Measurements from ENCODE around the gene SLC2A8. TPM values are rescaled to one million over a fixed set of nuclear protein-coding genes. Genes with fewer than 3 reads are reported as not detected.

Gene SLC2A8
- polyA plus RNA-seq, 3 donors from 2014 or later, result 11.2 to 14.5 (median 12.7) TPM

DNA sequence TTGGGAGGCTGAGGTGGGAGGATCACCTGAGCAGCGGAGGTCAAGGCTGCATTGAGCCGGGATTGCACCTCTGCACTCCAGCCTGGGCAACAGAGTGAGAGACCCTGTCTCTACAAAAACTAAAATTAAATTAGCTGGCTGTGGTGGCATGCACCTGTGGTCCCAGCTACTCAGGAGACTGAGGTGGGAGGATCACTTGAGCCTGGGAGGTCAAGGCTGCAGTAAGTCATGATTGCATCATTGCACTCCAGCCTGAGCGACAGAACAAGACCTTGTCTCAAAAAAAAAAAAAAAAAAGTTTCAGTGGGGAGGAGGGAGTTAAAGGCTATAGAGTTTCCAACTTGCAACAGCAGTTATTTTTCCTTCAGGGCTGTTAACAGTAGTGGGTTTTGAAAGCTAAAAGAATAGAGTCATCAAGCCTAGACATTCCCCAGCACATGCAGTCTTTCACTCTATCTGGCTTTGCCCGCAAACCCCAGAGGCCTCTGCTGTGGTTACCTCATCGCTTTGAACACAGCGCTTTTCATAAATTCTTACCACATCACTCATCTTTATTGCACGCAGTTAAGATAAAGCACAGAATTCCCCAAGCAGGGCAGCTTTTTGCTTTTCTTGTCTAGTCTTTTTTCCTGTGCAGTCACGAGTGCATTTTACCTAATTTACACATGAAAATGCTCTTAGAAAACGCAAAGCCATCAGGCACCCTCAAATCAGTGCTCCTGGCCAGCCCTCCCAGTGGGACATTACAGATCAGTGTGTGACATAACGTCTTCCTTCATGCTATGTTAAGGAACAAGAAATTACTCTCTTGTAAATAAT is 8.7 kb upstream of the SLC2A8 start:
- Mint-ChIP-seq H3K27ac (peak overlapping the region; percentile 2 to 54 (median 20)), H3K4me3 (peak overlapping the region; percentile 2 to 56 (median 33)), H3K9me3 (peaks cover 0 to 1% (median 0%) of the 10 kb centered on the region in 6 donors), H3K4me1 (peaks cover 14 to 15% of the 10 kb centered on the region in 2 donors), H3K36me3 (peaks cover 0 to 5% (median 0%) of the 10 kb centered on the region in 3 donors), H3K27me3 (ENCODE audit: low read depth in 3 of 3) (peaks cover 14 to 16% (median 14%) of the 10 kb centered on the region in 3 donors)
- DNase-seq, result peak; percentile 72 to 75 (median 73)

GRCh38 chr9:127388856-127389238 is 8.1 kb upstream of the SLC2A8 start:
- no peak for DNase-seq
- H3K4me1 Mint-ChIP-seq, result peaks cover 14 to 15% of the 10 kb centered on the region in 2 donors
- peak overlapping the region in 4 of 6 donors; percentile 4 to 54 (median 36) for H3K27ac Mint-ChIP-seq
- peaks cover 14 to 16% (median 15%) of the 10 kb centered on the region in 3 donors for H3K27me3 Mint-ChIP-seq (ENCODE audit: low read depth in 3 of 3)
- peaks cover 0 to 1% (median 0%) of the 10 kb centered on the region in 6 donors for H3K9me3 Mint-ChIP-seq
- peak overlapping the region in 3 of 5 donors; percentile 26 to 56 (median 49) for H3K4me3 Mint-ChIP-seq
- peaks cover 0 to 5% (median 0%) of the 10 kb centered on the region in 3 donors for H3K36me3 Mint-ChIP-seq

DNA sequence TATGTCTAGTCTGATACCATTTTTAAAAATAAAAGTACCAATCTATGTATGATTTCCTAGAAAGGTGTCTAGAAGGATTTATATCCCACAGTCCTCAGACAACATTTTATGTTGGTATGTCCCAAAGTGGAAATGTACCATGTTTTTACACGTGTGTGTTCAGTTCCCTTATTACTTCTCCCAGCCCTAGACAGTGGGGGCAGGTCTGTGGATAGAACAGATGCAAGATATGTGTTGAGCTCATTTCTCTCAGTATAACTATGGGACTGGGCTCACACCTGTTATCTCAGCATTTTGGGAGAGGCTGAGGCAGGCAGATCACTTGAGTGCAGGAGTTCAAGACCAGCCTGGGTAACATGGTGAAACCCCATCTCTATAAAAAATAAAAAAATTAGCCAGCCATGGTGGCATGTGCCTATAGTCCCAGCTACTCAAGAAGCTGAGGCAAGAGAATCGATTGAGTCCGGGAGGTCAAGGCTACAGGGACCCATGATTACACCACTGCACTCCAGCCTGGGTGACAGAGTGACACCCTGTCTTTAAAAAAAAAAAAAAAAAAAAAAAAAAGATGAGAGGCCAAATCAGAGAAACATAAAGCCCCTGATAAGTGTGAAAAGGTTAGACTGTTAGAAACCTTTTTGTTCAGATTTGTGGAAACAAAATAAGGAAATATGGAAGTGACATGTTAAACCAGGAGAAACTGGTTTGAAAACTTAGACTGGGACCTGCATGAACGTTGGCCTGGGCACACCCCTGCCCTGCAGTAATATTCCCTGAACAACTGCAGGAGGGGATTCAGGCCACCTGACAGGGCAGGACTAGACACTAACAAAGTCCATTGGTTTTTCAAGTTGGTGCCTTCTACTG is 7.4 kb upstream of the SLC2A8 start:
- Mint-ChIP-seq H3K4me3 (no peak overlapping the region), H3K4me1 (peaks cover 14 to 15% of the 10 kb centered on the region in 2 donors), H3K27me3 (ENCODE audit: low read depth in 3 of 3) (peaks cover 9 to 15% (median 14%) of the 10 kb centered on the region in 3 donors), H3K36me3 (no peaks in the 10 kb centered on the region), H3K27ac (no peak overlapping the region), H3K9me3 (no peaks in the 10 kb centered on the region)
- DNase-seq, result no peak

GRCh38 chr9:127390248-127390545 is 6.8 kb upstream of the SLC2A8 start:
- no peak for DNase-seq
- Mint-ChIP-seq H3K9me3 (no peaks in the 10 kb centered on the region), H3K27ac (no peak overlapping the region), H3K36me3 (no peaks in the 10 kb centered on the region), H3K27me3 (ENCODE audit: low read depth in 3 of 3) (peaks cover 8 to 14% (median 13%) of the 10 kb centered on the region in 3 donors), H3K4me3 (no peak overlapping the region), H3K4me1 (peaks cover 14 to 15% of the 10 kb centered on the region in 2 donors)

GRCh38 chr9:127390563-127390962 is 6.4 kb upstream of the SLC2A8 start:
- H3K27me3 Mint-ChIP-seq (ENCODE audit: low read depth in 3 of 3), result peaks cover 8 to 14% (median 13%) of the 10 kb centered on the region in 3 donors
- peaks cover 14 to 15% of the 10 kb centered on the region in 2 donors for H3K4me1 Mint-ChIP-seq
- no peak overlapping the region for H3K4me3 Mint-ChIP-seq
- H3K9me3 Mint-ChIP-seq, result no peaks in the 10 kb centered on the region
- H3K36me3 Mint-ChIP-seq, result no peaks in the 10 kb centered on the region
- H3K27ac Mint-ChIP-seq, result no peak overlapping the region
- DNase-seq, result no peak

GRCh38 chr9:127392166-127392565 is 4.8 kb upstream of the SLC2A8 start:
- DNase-seq, result no peak
- Mint-ChIP-seq H3K4me3 (no peak overlapping the region), H3K4me1 (peaks cover 22 to 26% of the 10 kb centered on the region in 2 donors), H3K36me3 (no peaks in the 10 kb centered on the region), H3K27ac (no peak overlapping the region), H3K27me3 (ENCODE audit: low read depth in 3 of 3) (peaks cover 4 to 16% (median 14%) of the 10 kb centered on the region in 3 donors), H3K9me3 (no peaks in the 10 kb centered on the region)

DNA sequence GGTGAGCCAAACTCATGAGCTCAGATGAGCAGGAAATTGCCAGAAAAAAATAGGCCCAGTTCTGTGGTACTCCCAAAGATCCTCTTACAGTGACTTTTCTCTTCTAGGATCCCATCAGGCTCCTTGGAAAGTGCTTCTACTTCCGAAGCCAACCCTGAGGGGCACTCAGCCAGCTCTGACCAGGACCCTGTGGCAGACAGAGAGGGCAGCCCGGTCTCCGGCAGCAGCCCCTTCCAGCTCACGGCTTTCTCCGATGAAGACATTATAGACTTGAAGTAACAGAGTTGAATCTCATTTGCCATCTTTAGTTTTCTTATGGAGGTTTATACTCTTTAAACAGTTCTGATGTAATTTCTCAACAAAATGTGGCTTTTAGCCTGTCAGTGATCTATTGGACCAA is 4.0 kb upstream of the SLC2A8 start:
- Mint-ChIP-seq H3K27ac (no peak overlapping the region), H3K4me3 (no peak overlapping the region), H3K9me3 (no peaks in the 10 kb centered on the region), H3K27me3 (ENCODE audit: low read depth in 3 of 3) (peaks cover 4 to 16% (median 15%) of the 10 kb centered on the region in 3 donors), H3K4me1 (peaks cover 19 to 24% of the 10 kb centered on the region in 2 donors), H3K36me3 (no peaks in the 10 kb centered on the region)
- no peak for DNase-seq

GRCh38 chr9:127393645-127394044 is 3.3 kb upstream of the SLC2A8 start:
- H3K9me3 Mint-ChIP-seq, result no peaks in the 10 kb centered on the region
- no peak for DNase-seq
- no peaks in the 10 kb centered on the region for H3K36me3 Mint-ChIP-seq
- H3K27me3 Mint-ChIP-seq (ENCODE audit: low read depth in 3 of 3), result peaks cover 7 to 14% (median 12%) of the 10 kb centered on the region in 3 donors
- no peak overlapping the region for H3K27ac Mint-ChIP-seq
- peaks cover 16 to 23% of the 10 kb centered on the region in 2 donors for H3K4me1 Mint-ChIP-seq
- no peak overlapping the region for H3K4me3 Mint-ChIP-seq

- no peaks in the 10 kb centered on the region for H3K36me3 Mint-ChIP-seq
- H3K4me1 Mint-ChIP-seq, result peaks cover 12 to 19% of the 10 kb centered on the region in 2 donors
- DNase-seq, result no peak
- peaks cover 3 to 16% (median 10%) of the 10 kb centered on the region in 3 donors for H3K27me3 Mint-ChIP-seq (ENCODE audit: low read depth in 3 of 3)
- H3K27ac Mint-ChIP-seq, result peak overlapping the region in 3 of 6 donors; percentile 68 to 75 (median 73)
- H3K4me3 Mint-ChIP-seq, result peak overlapping the region; percentile 66 to 86 (median 80)
- no peaks in the 10 kb centered on the region for H3K9me3 Mint-ChIP-seq
Measured at GRCh38 chr9:127395497-127396252, 1.3 kb upstream of the SLC2A8 start.

DNA sequence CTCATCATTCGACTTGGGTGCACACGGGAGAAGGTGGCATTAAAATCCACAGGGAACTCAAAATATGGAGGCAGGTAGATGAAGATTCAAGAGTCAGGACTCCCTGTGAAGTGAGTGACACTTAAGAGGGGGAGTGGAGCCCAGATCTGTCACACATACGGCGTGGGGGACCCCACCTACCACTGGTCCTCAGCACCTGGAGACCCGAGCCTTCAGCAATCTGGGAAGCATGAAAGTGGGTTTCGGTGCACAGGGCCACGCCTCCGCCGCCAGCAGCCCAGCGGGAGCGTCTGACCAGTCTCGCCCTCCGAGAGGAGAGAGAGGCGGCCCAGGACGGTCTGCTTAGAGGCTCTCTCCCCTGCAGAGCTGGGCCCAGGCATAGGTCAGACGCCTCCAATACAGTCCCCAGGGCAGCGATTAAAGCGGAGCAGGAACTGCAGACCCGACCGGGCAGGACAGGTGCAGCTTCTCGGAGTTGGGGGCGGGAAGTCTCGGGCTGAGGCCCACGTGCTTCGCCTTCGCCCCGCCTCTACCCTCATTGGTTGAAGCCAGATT is 639 bp upstream of the SLC2A8 start:
- peak overlapping the region; percentile 66 to 86 (median 80) for H3K4me3 Mint-ChIP-seq
- H3K36me3 Mint-ChIP-seq, result no peaks in the 10 kb centered on the region
- peak overlapping the region in 5 of 6 donors; percentile 13 to 75 (median 68) for H3K27ac Mint-ChIP-seq
- H3K9me3 Mint-ChIP-seq, result no peaks in the 10 kb centered on the region
- H3K4me1 Mint-ChIP-seq, result peaks cover 12 to 19% of the 10 kb centered on the region in 2 donors
- peaks cover 3 to 17% (median 10%) of the 10 kb centered on the region in 3 donors for H3K27me3 Mint-ChIP-seq (ENCODE audit: low read depth in 3 of 3)
- DNase-seq, result no peak

GRCh38 chr9:127397646-127398274 is 791 bp downstream of the SLC2A8 start:
- peak overlapping the region in 1 of 6 donors; percentile 78 for H3K27ac Mint-ChIP-seq
- H3K27me3 Mint-ChIP-seq (ENCODE audit: low read depth in 3 of 3), result peaks cover 3 to 17% (median 10%) of the 10 kb centered on the region in 3 donors
- H3K9me3 Mint-ChIP-seq, result no peaks in the 10 kb centered on the region
- DNase-seq, result peak; percentile 16 to 33 (median 17)
- H3K4me3 Mint-ChIP-seq, result peak overlapping the region; percentile 67 to 83 (median 75)
- H3K4me1 Mint-ChIP-seq, result peaks cover 12 to 19% of the 10 kb centered on the region in 2 donors
- H3K36me3 Mint-ChIP-seq, result peaks cover 0 to 4% (median 0%) of the 10 kb centered on the region in 3 donors

GRCh38 chr9:127398275-127398647 is 1.3 kb downstream of the SLC2A8 start:
- Mint-ChIP-seq H3K4me1 (peaks cover 12 to 19% of the 10 kb centered on the region in 2 donors), H3K27ac (peak overlapping the region in 2 of 6 donors; percentile 35 to 78), H3K36me3 (peaks cover 0 to 4% (median 0%) of the 10 kb centered on the region in 3 donors), H3K4me3 (peak overlapping the region; percentile 67 to 83 (median 75)), H3K27me3 (ENCODE audit: low read depth in 3 of 3) (peaks cover 3 to 17% (median 9%) of the 10 kb centered on the region in 3 donors), H3K9me3 (no peaks in the 10 kb centered on the region)
- DNase-seq, result no peak
